Endodermal cell (in vitro differentiated cells): Measurements from ENCODE around the gene NUP153. TPM values are rescaled to one million over a fixed set of nuclear protein-coding genes. Genes with fewer than 3 reads are reported as not detected.

ENCODE experiments used
- DNase-seq: peaks from one replicate; pipeline ENCODE4 v3.0.0-alpha.2; 2017
- H3K27ac ChIP-seq: 2 replicates; pipeline ENCODE4 v1.5.1; 2013; ENCODE audit warnings: mild to moderate bottlenecking, low read depth, low read length, moderate library complexity
- H3K27me3 ChIP-seq: 2 replicates; pipeline ENCODE4 v1.6.1; 2013; ENCODE audit warnings: mild to moderate bottlenecking, low read length, moderate library complexity; ENCODE audit not compliant: insufficient read depth, control insufficient read depth, poor library complexity, severe bottlenecking
- H3K36me3 ChIP-seq: 2 replicates; pipeline ENCODE4 v1.7.0; 2013; ENCODE audit warnings: mild to moderate bottlenecking, low read length, moderate library complexity; ENCODE audit not compliant: control insufficient read depth, insufficient read depth
- H3K4me1 ChIP-seq: one replicate; pipeline ENCODE4 v1.7.0; 2013; ENCODE audit warnings: low read length; ENCODE audit not compliant: control insufficient read depth, insufficient read depth
- H3K4me3 ChIP-seq: 2 replicates; pipeline ENCODE4 v1.5.1; 2013; ENCODE audit warnings: mild to moderate bottlenecking, low read length, moderate library complexity
- H3K9ac ChIP-seq: 2 replicates; pipeline ENCODE4 v1.6.1; 2013; ENCODE audit warnings: mild to moderate bottlenecking, low read length, moderate library complexity; ENCODE audit not compliant: poor library complexity, severe bottlenecking; ENCODE audit errors: extremely low read depth
- H3K9me3 ChIP-seq: 2 replicates; pipeline ENCODE4 v1.6.1; 2013; ENCODE audit warnings: mild to moderate bottlenecking, low read length, moderate library complexity; ENCODE audit not compliant: control insufficient read depth
- H3K27ac Mint-ChIP-seq: 2 replicates; pipeline ENCODE4 v1.8.0; 2020; ENCODE audit warnings: mixed read lengths
- H3K27me3 Mint-ChIP-seq: 2 replicates; pipeline ENCODE4 v1.8.0; 2021; ENCODE audit warnings: mild to moderate bottlenecking, mixed read lengths; ENCODE audit not compliant: insufficient read depth
- H3K36me3 Mint-ChIP-seq: 2 replicates; pipeline ENCODE4 v1.8.0; 2020; ENCODE audit warnings: low read depth, mixed read lengths
- H3K4me1 Mint-ChIP-seq: 2 replicates; pipeline ENCODE4 v1.8.0; 2020; ENCODE audit warnings: mixed read lengths
- H3K4me3 Mint-ChIP-seq: 2 replicates; pipeline ENCODE4 v1.8.0; 2020; ENCODE audit warnings: mild to moderate bottlenecking, moderate library complexity, mixed read lengths
- H3K9me3 Mint-ChIP-seq: 2 replicates; pipeline ENCODE4 v1.8.0; 2020; ENCODE audit warnings: mild to moderate bottlenecking, mixed read lengths
- CTCF ChIP-seq: fragments of 200-600 bp; sonication (generic); conservative IDR thresholded peaks from 2 replicates; pipeline ENCODE4 v1.5.0; 2021; ENCODE audit warnings: antibody characterized with exemption, mild to moderate bottlenecking
- WGBS, 2 experiments: methylation state at CpG; one replicate each; pipeline versions ENCODE4 v1.1.5 to v1.1.7; 2013; ENCODE audit warnings: missing lambda C conversion rate in 2 of 2, mixed read lengths in 1 of 2; ENCODE audit not compliant: insufficient coverage in 1 of 2, insufficient read length in 1 of 2; 5-methylcytosine and 5-hydroxymethylcytosine counted together
- total RNA-seq, 2 donors: library from RNA; stranded (reverse); fragmentation: NEBNext Ultra II Directional in 1 of 2; extraction: Animal tissue kit (Norgen Biotek cat#: 25700) in 1 of 2; gene quantifications; 2 replicates in 1 of 2; 3 replicates in 1 of 2; pipeline ENCODE4 v1.2.1, GENCODE V29; 2021

Gene NUP153
- total RNA-seq, 2 donors from 2014 or later = 58.9 to 69.6 TPM

DNA sequence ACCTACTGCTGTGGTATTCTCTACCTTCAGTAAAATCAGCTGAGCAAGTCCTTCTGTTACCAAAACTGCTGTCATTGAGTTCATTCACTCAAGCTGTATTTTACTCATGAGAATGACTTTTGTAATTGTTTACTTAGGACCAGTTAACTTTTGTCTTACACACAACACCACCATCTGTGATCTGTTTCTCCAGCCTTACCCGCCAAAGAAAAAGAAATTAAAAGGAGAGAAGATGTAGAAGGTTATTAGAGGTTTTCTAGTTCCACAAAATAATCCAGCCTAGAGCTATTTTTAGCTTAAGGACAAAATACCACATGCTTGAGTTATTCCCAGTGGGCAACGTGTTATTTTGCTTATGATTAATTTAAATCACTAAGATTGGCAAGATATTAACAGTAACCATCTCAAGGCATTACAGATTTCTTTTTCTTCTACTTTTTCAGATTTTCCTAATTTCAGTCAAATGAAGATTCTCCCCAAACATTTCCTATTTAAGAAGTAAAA lies 68.5 kb downstream of the NUP153 start:
- no peak overlapping the region for H3K27ac ChIP-seq
- peaks cover 87% of the 10 kb centered on the region for H3K36me3 Mint-ChIP-seq
- 100% methylated on average over 1 of the region's 2 CpGs; no CpG with 5 or more reads in 1 of the 2 experiments for WGBS, 2 experiments
- DNase-seq = no peak
- no peak overlapping the region for H3K9ac ChIP-seq
- no peak overlapping the region for H3K4me3 ChIP-seq
- H3K4me3 Mint-ChIP-seq = no peak overlapping the region
- no peaks in the 10 kb centered on the region for H3K27me3 ChIP-seq
- no peaks in the 10 kb centered on the region for H3K9me3 ChIP-seq
- H3K4me1 ChIP-seq = no peaks in the 10 kb centered on the region
- H3K27ac Mint-ChIP-seq = no peak overlapping the region
- H3K36me3 ChIP-seq = peaks cover 89% of the 10 kb centered on the region
- TF ChIP-seq CTCF = no peak
- H3K27me3 Mint-ChIP-seq = no peaks in the 10 kb centered on the region
- H3K4me1 Mint-ChIP-seq = no peaks in the 10 kb centered on the region
- no peaks in the 10 kb centered on the region for H3K9me3 Mint-ChIP-seq

DNA sequence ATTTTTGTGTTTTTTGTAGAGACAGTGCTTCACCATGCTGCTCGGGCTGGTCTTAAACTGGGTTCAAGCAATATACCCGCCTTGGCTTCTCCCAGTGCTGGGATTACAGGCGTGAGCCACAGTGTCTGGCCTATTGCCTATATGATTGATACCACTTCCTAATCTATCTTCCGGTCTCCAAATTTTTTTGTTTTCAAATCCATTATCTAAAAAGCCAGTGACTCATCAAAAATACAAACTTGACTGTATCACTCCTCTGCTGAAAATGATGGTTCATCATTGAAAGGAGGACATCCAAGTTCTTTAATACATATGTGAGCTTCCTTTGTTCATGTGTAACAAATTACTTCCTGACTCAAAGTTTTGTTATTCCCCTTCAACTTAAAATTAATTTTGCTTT lies 71.2 kb downstream of the NUP153 start:
- no peak for TF ChIP-seq CTCF
- 92 to 95% methylated on average over 4 of the region's 4 CpGs for WGBS, 2 experiments
- H3K4me3 ChIP-seq = no peak overlapping the region
- DNase-seq = no peak
- H3K4me1 ChIP-seq = no peaks in the 10 kb centered on the region
- no peaks in the 10 kb centered on the region for H3K27me3 Mint-ChIP-seq
- no peaks in the 10 kb centered on the region for H3K27me3 ChIP-seq
- H3K4me1 Mint-ChIP-seq = peaks cover 1% of the 10 kb centered on the region
- peaks cover 4% of the 10 kb centered on the region for H3K9me3 ChIP-seq
- H3K27ac ChIP-seq = no peak overlapping the region
- peaks cover 83% of the 10 kb centered on the region for H3K36me3 Mint-ChIP-seq
- peaks cover 89% of the 10 kb centered on the region for H3K36me3 ChIP-seq
- H3K9ac ChIP-seq = no peak overlapping the region
- H3K9me3 Mint-ChIP-seq = no peaks in the 10 kb centered on the region
- H3K27ac Mint-ChIP-seq = no peak overlapping the region
- no peak overlapping the region for H3K4me3 Mint-ChIP-seq

GRCh38 chr6:17633465-17634188 lies 73.1 kb downstream of the NUP153 start:
- H3K4me3 ChIP-seq = no peak overlapping the region
- Mint-ChIP-seq H3K4me1 (peaks cover 4% of the 10 kb centered on the region), H3K4me3 (no peak overlapping the region), H3K27me3 (no peaks in the 10 kb centered on the region), H3K27ac (no peak overlapping the region), H3K36me3 (peaks cover 80% of the 10 kb centered on the region), H3K9me3 (no peaks in the 10 kb centered on the region)
- H3K4me1 ChIP-seq = no peaks in the 10 kb centered on the region
- peaks cover 92% of the 10 kb centered on the region for H3K36me3 ChIP-seq
- no peak for TF ChIP-seq CTCF
- H3K9me3 ChIP-seq = peaks cover 4% of the 10 kb centered on the region
- H3K27me3 ChIP-seq = no peaks in the 10 kb centered on the region
- DNase-seq = no peak
- no peak overlapping the region for H3K27ac ChIP-seq
- no peak overlapping the region for H3K9ac ChIP-seq
- 84 to 88% methylated on average over 2 of the region's 2 CpGs for WGBS, 2 experiments
